CD14-positive monocyte (primary cell): Measurements from ENCODE around the gene MRPL36. TPM values are rescaled to one million over a fixed set of nuclear protein-coding genes. Genes with fewer than 3 reads are reported as not detected.

Experiments used
- DNase-seq, 3 donors: peaks; one replicate each; pipeline ENCODE4 v3.0.0-alpha.2; 2011 to 2022
- H2AFZ ChIP-seq: 2 replicates; pipeline ENCODE4 v1.6.0; 2012; ENCODE audit warnings: mild to moderate bottlenecking, low read depth, low read length, inconsistent platforms; ENCODE audit not compliant: insufficient read depth, poor library complexity, severe bottlenecking
- H3K27ac ChIP-seq, 2 donors: 1 replicate in 1 of 2; 2 replicates in 1 of 2; pipeline ENCODE4 v1.5.1; 2012 to 2013; ENCODE audit warnings: low read length in 2 of 2, control low read depth in 1 of 2, inconsistent platforms in 1 of 2, low read depth in 1 of 2, mild to moderate bottlenecking in 1 of 2
- H3K27me3 ChIP-seq, 2 donors: one replicate each; pipeline versions ENCODE4 v1.6.0 to v1.6.1; 2011 to 2013; ENCODE audit warnings: low read length in 2 of 2; ENCODE audit not compliant: control insufficient read depth in 2 of 2, insufficient read depth in 2 of 2
- H3K36me3 ChIP-seq, 2 donors: replicated peaks in 1 of 2; 1 replicate in 1 of 2; 2 replicates in 1 of 2; pipeline versions ENCODE4 v1.5.1 to v1.6.1; 2012 to 2013; ENCODE audit warnings: low read length in 2 of 2, control low read depth in 1 of 2, inconsistent platforms in 1 of 2, mild to moderate bottlenecking in 1 of 2; ENCODE audit not compliant: insufficient read depth in 2 of 2, control insufficient read depth in 1 of 2
- H3K4me1 ChIP-seq, 2 donors: 1 replicate in 1 of 2; 2 replicates in 1 of 2; pipeline versions ENCODE4 v1.5.1 to v1.6.1; 2012 to 2013; ENCODE audit warnings: low read length in 2 of 2, control low read depth in 1 of 2, inconsistent platforms in 1 of 2, mild to moderate bottlenecking in 1 of 2, moderate library complexity in 1 of 2; ENCODE audit not compliant: insufficient read depth in 2 of 2, control insufficient read depth in 1 of 2
- H3K4me2 ChIP-seq: replicated peaks from 2 replicates; pipeline ENCODE3; 2012; ENCODE audit warnings: low read length, moderate library complexity, mild to moderate bottlenecking; ENCODE audit not compliant: poor library complexity, severe bottlenecking; ENCODE audit errors: extremely low read depth
- H3K4me3 ChIP-seq, 3 experiments: fragments of 200-600 bp in 1 of 3; sonication (generic) in 1 of 3; replicated peaks in 1 of 3; 1 replicate in 2 of 3; 2 replicates in 1 of 3; pipeline ENCODE4 v1.5.1; 2011 to 2013; ENCODE audit warnings: low read length in 3 of 3, mild to moderate bottlenecking in 3 of 3, control low read depth in 2 of 3, low read depth in 2 of 3, inconsistent platforms in 1 of 3, moderate library complexity in 1 of 3
- H3K79me2 ChIP-seq: 2 replicates; pipeline ENCODE4 v1.6.0; 2012; ENCODE audit warnings: mild to moderate bottlenecking, control low read depth, inconsistent platforms, low read length, moderate library complexity; ENCODE audit not compliant: insufficient read depth
- H3K9ac ChIP-seq: 2 replicates; pipeline ENCODE4 v1.6.0; 2017; ENCODE audit warnings: low read length, mild to moderate bottlenecking; ENCODE audit not compliant: insufficient read depth, poor library complexity, severe bottlenecking
- H3K9me3 ChIP-seq, 2 donors: replicated peaks in 1 of 2; 1 replicate in 1 of 2; 2 replicates in 1 of 2; pipeline versions ENCODE4 v1.5.1 to v1.6.1; 2012 to 2013; ENCODE audit warnings: low read length in 2 of 2, control low read depth in 1 of 2; ENCODE audit not compliant: control insufficient read depth in 1 of 2, insufficient read depth in 1 of 2
- H4K20me1 ChIP-seq: 2 replicates; pipeline ENCODE4 v1.6.0; 2012; ENCODE audit warnings: mild to moderate bottlenecking, low read length, control low read depth, moderate library complexity; ENCODE audit not compliant: insufficient read depth
- H3K27ac Mint-ChIP-seq, 7 donors: one replicate each; pipeline ENCODE4 v1.8.0; 2020; ENCODE audit warnings: mild to moderate bottlenecking in 7 of 7, mixed read lengths in 7 of 7, moderate library complexity in 6 of 7, inconsistent platforms in 2 of 7
- H3K27me3 Mint-ChIP-seq, 3 donors: one replicate each; pipeline ENCODE4 v1.8.0; 2021 to 2022; ENCODE audit warnings: low read depth in 3 of 3, mild to moderate bottlenecking in 3 of 3, mixed read lengths in 3 of 3, moderate library complexity in 3 of 3, inconsistent platforms in 1 of 3
- H3K36me3 Mint-ChIP-seq, 2 donors: one replicate each; pipeline ENCODE4 v1.8.0; 2020; ENCODE audit warnings: mixed read lengths in 2 of 2, inconsistent platforms in 1 of 2, mild to moderate bottlenecking in 1 of 2
- H3K4me1 Mint-ChIP-seq: one replicate; pipeline ENCODE4 v1.8.0; 2020; ENCODE audit warnings: mild to moderate bottlenecking, mixed read lengths
- H3K4me3 Mint-ChIP-seq, 2 donors: one replicate each; pipeline ENCODE4 v1.8.0; 2020; ENCODE audit warnings: mild to moderate bottlenecking in 2 of 2, mixed read lengths in 2 of 2, moderate library complexity in 1 of 2
- H3K9me3 Mint-ChIP-seq, 7 donors: one replicate each; pipeline ENCODE4 v1.8.0; 2020 to 2022; ENCODE audit warnings: mixed read lengths in 7 of 7, mild to moderate bottlenecking in 6 of 7, moderate library complexity in 6 of 7, inconsistent platforms in 2 of 7
- CTCF ChIP-seq: fragments of 200-600 bp; IDR thresholded peaks from one replicate; pipeline ENCODE4 v1.8.0; 2022; ENCODE audit warnings: antibody characterized with exemption, mild to moderate bottlenecking
- WGBS: methylation state at CpG from one replicate; pipeline ENCODE4 v1.1.5; 2013; ENCODE audit warnings: missing lambda C conversion rate; ENCODE audit not compliant: insufficient coverage; 5-methylcytosine and 5-hydroxymethylcytosine counted together
- intact Hi-C, 2 donors: fragments of 100-400 bp; cut with micrococcal nuclease; formaldehyde crosslinking; loops; one replicate each; pipeline versions ENCODE4 v1.15.0 to v1.15.1; 2023
- polyA plus RNA-seq, 3 donors: library from polyadenylated mRNA; depleted of rRNA in 1 of 3; unstranded in 2 of 3; stranded (reverse) in 1 of 3; fragments of 300-500 nt in 2 of 3; fragments of >200 nt in 1 of 3; fragmentation: Illumina TruSeq in 2 of 3; gene quantifications; 1 replicate in 2 of 3; 2 replicates in 1 of 3; pipeline ENCODE4 v1.2.3, GENCODE V29; 2012 to 2021

The MRPL36 gene
- polyA plus RNA-seq, 3 donors, result 17.9 to 81.7 (median 65.9) TPM

- WGBS, result 85% methylated on average over 6 of the region's 10 CpGs
- no peak overlapping the region for H3K4me2 ChIP-seq
- TF ChIP-seq CTCF, result no peak
- no peak overlapping the region for H3K27ac Mint-ChIP-seq
- no peaks in the 10 kb centered on the region for H3K36me3 ChIP-seq
- H3K27ac ChIP-seq, result no peak overlapping the region
- no peak overlapping the region for H3K4me3 Mint-ChIP-seq
- H3K4me1 ChIP-seq, result no peaks in the 10 kb centered on the region
- peaks cover 6 to 28% of the 10 kb centered on the region in 2 donors for H3K27me3 ChIP-seq
- no peaks in the 10 kb centered on the region for H3K36me3 Mint-ChIP-seq
- H3K27me3 Mint-ChIP-seq, result peaks cover 36 to 39% (median 38%) of the 10 kb centered on the region in 3 donors
- H3K9me3 Mint-ChIP-seq, result peaks cover 0 to 3% (median 0%) of the 10 kb centered on the region in 7 donors
- no peak for DNase-seq
- no peak overlapping the region for H2AFZ ChIP-seq
- H4K20me1 ChIP-seq, result no peaks in the 10 kb centered on the region
- H3K4me1 Mint-ChIP-seq, result no peaks in the 10 kb centered on the region
- H3K79me2 ChIP-seq, result no peaks in the 10 kb centered on the region
- no peak overlapping the region for H3K9ac ChIP-seq
- H3K9me3 ChIP-seq, result no peaks in the 10 kb centered on the region
- intact Hi-C loops, result no loop called here
- no peak overlapping the region for H3K4me3 ChIP-seq
Measured at GRCh38 chr5:1847056-1847455, 47.4 kb upstream of the MRPL36 start.

GRCh38 chr5:1846583-1846982, 46.9 kb upstream of the MRPL36 start:
- Histone ChIP-seq H3K4me2 (no peak overlapping the region), H3K27ac (no peak overlapping the region), H3K27me3 (peaks cover 6 to 24% of the 10 kb centered on the region in 2 donors), H2AFZ (no peak overlapping the region), H4K20me1 (no peaks in the 10 kb centered on the region), H3K36me3 (no peaks in the 10 kb centered on the region), H3K9ac (no peak overlapping the region), H3K9me3 (no peaks in the 10 kb centered on the region), H3K4me3 (no peak overlapping the region), H3K79me2 (no peaks in the 10 kb centered on the region), H3K4me1 (no peaks in the 10 kb centered on the region)
- 93% methylated on average over 13 of the region's 13 CpGs for WGBS
- H3K4me1 Mint-ChIP-seq, result no peaks in the 10 kb centered on the region
- no peak for DNase-seq
- no peaks in the 10 kb centered on the region for H3K36me3 Mint-ChIP-seq
- H3K27me3 Mint-ChIP-seq, result peaks cover 31 to 36% (median 34%) of the 10 kb centered on the region in 3 donors
- H3K9me3 Mint-ChIP-seq, result peaks cover 0 to 3% (median 0%) of the 10 kb centered on the region in 7 donors
- intact Hi-C loops, result no loop called here
- no peak for TF ChIP-seq CTCF
- no peak overlapping the region for H3K27ac Mint-ChIP-seq
- H3K4me3 Mint-ChIP-seq, result no peak overlapping the region
